COR-L47 (cell line): ENCODE data around the gene CPNE5.

Experiments used
- DNase-seq: peaks from one replicate; lab custom pipeline; 2025; lab: John Stamatoyannopoulos, UW

Gene CPNE5

GRCh38 chr6:36700071-36700812 is 139.0 kb downstream of the CPNE5 start:
- DNase-seq, result no peak

- no peak for DNase-seq
Observed at GRCh38 chr6:36699348-36699747, 139.9 kb downstream of the CPNE5 start.

GRCh38 chr6:36698871-36699271 is 140.4 kb downstream of the CPNE5 start:
- DNase-seq, result no peak

- DNase-seq, result no peak
Observed at GRCh38 chr6:36698196-36698595, 141.0 kb downstream of the CPNE5 start.

GRCh38 chr6:36697481-36697903 is 141.8 kb downstream of the CPNE5 start, which contains the start of gene RAB44:
Gene RAB44, plus strand, starts transcription at chr6:36697826. Its CDS starts 6,410 bp downstream, at chr6:36704236.
- DNase-seq, result no peak

- DNase-seq, result no peak
Observed at GRCh38 chr6:36695414-36695813, 143.8 kb downstream of the CPNE5 start.

- DNase-seq, result no peak
Observed at GRCh38 chr6:36694616-36695015, 144.6 kb downstream of the CPNE5 start.

GRCh38 chr6:36692861-36693702 is 146.2 kb downstream of the CPNE5 start:
- no peak for DNase-seq

GRCh38 chr6:36692220-36692619 is 147.0 kb downstream of the CPNE5 start:
- no peak for DNase-seq

GRCh38 chr6:36691612-36692011 is 147.6 kb downstream of the CPNE5 start:
- no peak for DNase-seq

GRCh38 chr6:36691011-36691410 is 148.2 kb downstream of the CPNE5 start:
- no peak for DNase-seq
